HCT116 (cell line): ENCODE data around the gene TMEM140.

ENCODE experiments used
- CTCF ChIP-seq, 3 experiments: fragments of 200-600 bp in 1 of 3; sonication (generic) in 1 of 3; IDR thresholded peaks in 2 of 3; conservative IDR thresholded peaks in 1 of 3; 2 replicates each; pipeline ENCODE4 v1.5.1; 2012 to 2017; ENCODE audit warnings: low read depth in 2 of 3, low read length in 2 of 3, antibody characterized with exemption in 1 of 3, borderline replicate concordance in 1 of 3, control low read depth in 1 of 3, mild to moderate bottlenecking in 1 of 3, mixed read lengths in 1 of 3, mixed run types in 1 of 3, moderate library complexity in 1 of 3; ENCODE audit not compliant: insufficient read depth in 1 of 3
- EGR1 ChIP-seq: IDR thresholded peaks from 2 replicates; pipeline ENCODE4 v1.6.1; 2012; ENCODE audit warnings: low read depth
- EZH2 ChIP-seq: fragments of 200-600 bp; sonication (generic); IDR thresholded peaks from 2 replicates; pipeline ENCODE4 v1.6.1; 2017; ENCODE audit warnings: antibody characterized with exemption, mixed run types
- EZH2phosphoT487 ChIP-seq: fragments of 200-600 bp; IDR thresholded peaks from 2 replicates; pipeline ENCODE4 v1.6.1; 2018; ENCODE audit warnings: antibody characterized with exemption, borderline replicate concordance
- FOSL1 ChIP-seq: IDR thresholded peaks from 2 replicates; pipeline ENCODE4 v1.6.1; 2012; ENCODE audit warnings: low read depth
- MAX ChIP-seq: IDR thresholded peaks from 2 replicates; pipeline ENCODE4 v1.6.1; 2012
- POLR2A ChIP-seq: IDR thresholded peaks from 2 replicates; pipeline ENCODE4 v1.7.0; 2011; ENCODE audit warnings: borderline replicate concordance; ENCODE audit not compliant: insufficient read depth, insufficient read length; ENCODE audit errors: extremely low read depth
- POLR2AphosphoS5 ChIP-seq: IDR thresholded peaks from 2 replicates; pipeline ENCODE4 v1.6.1; 2011; ENCODE audit warnings: mild to moderate bottlenecking, low read depth, low read length, moderate library complexity
- RAD21 ChIP-seq: IDR thresholded peaks from 2 replicates; pipeline ENCODE4 v1.6.1; 2012; ENCODE audit warnings: low read depth, mild to moderate bottlenecking
- REST ChIP-seq: IDR thresholded peaks from 2 replicates; pipeline ENCODE4 v1.6.1; 2012; ENCODE audit warnings: low read depth
- SRF ChIP-seq: IDR thresholded peaks from 2 replicates; pipeline ENCODE4 v1.6.1; 2012; ENCODE audit warnings: low read depth
- TCF7L2 ChIP-seq: IDR thresholded peaks from 2 replicates; pipeline ENCODE4 v1.7.0; 2011; ENCODE audit warnings: borderline replicate concordance, inconsistent platforms; ENCODE audit not compliant: insufficient read depth, insufficient read length; ENCODE audit errors: extremely low read depth
- YY1 ChIP-seq: IDR thresholded peaks from 2 replicates; pipeline ENCODE4 v1.6.1; 2011; ENCODE audit warnings: low read length, low read depth, moderate library complexity, mild to moderate bottlenecking; ENCODE audit not compliant: insufficient replicate concordance; ENCODE audit errors: extremely low read depth

- TF ChIP-seq RAD21 (no peak), MAX (no peak), FOSL1 (no peak), EZH2phosphoT487 (no peak), POLR2A (no peak), POLR2AphosphoS5 (no peak), TCF7L2 (no peak), CTCF (IDR thresholded peaks at IDR 0.05 in 2 of 3, conservative IDR thresholded peaks at IDR 0.05 in 1 of 3; ENCODE audit: borderline replicate concordance in 1 of 3, insufficient read depth in 1 of 3, low read depth in 2 of 3, low read length in 2 of 3) (no peak), YY1 (no peak), SRF (no peak), EGR1 (no peak), REST (no peak), EZH2 (no peak)
Measured at GRCh38 chr7:135215180-135215579, 67.3 kb downstream of the TMEM140 start.
